Spleen (tissue), 7 donors: Measurements from ENCODE around the gene CPED1.

Experiments used
- CTCF ChIP-seq, 11 experiments: fragments of 200-600 bp in 7 of 11; fragments of 450-650 bp in 4 of 11; sonication (generic) in 4 of 11; IDR thresholded peaks in 8 of 11; conservative IDR thresholded peaks in 3 of 11; 1 replicate in 7 of 11; 2 replicates in 4 of 11; pipeline versions ENCODE4 v1.4.0 to v1.8.0; 2016 to 2021; ENCODE audit warnings: antibody characterized with exemption in 11 of 11, inconsistent platforms in 4 of 11, mild to moderate bottlenecking in 1 of 11
- POLR2A ChIP-seq, 3 donors: fragments of 450-650 bp; IDR thresholded peaks; one replicate each; pipeline ENCODE4 v1.5.1; 2017; ENCODE audit warnings: antibody characterized with exemption in 3 of 3, mild to moderate bottlenecking in 1 of 3
- POLR2AphosphoS5 ChIP-seq, 3 donors: sonication (generic); formaldehyde crosslinking; IDR thresholded peaks; one replicate each; pipeline ENCODE4 v1.5.1; 2017; ENCODE audit warnings: antibody characterized with exemption in 3 of 3
- donor health status: DM: no; HTN: no; CAD: no; lungs with moderate emphysema.
- donor health status: DM: no; HTN: no; CAD: no.
- donor health status: DM: no; HTN: no; CAD: no.

DNA sequence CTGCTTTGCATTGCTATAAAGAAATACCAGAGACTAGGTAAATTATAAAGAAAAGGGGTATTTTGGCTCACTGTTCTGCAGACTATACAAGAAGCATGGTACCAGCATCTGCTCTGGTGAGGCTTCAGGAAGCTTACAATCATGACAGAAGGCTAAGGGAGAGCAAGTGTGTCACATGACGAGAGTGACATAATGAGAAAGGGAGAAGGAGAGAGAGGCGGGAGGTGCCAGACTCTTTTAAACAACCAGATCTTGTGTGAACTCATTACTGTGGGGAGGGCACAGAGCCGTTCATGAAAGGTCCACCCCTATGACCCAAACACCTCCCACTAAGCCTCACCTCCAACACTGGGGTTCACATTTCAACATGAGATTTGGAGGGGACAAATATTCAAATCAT, 281.3 kb downstream of the CPED1 start:
- TF ChIP-seq CTCF (IDR thresholded peaks at IDR 0.05 in 8 of 11, conservative IDR thresholded peaks at IDR 0.05 in 3 of 11) = no peak
- TF ChIP-seq POLR2A (IDR thresholded peaks at IDR 0.05) = no peak
- TF ChIP-seq POLR2AphosphoS5 (IDR thresholded peaks at IDR 0.05) = no peak
